Neural cell (in vitro differentiated cells): ENCODE data around the gene ARID1A. TPM values are rescaled to one million over a fixed set of nuclear protein-coding genes. Genes with fewer than 3 reads are reported as not detected.
A peak's percentile ranks its signal among the peaks of the same experiment; 100 is the strongest.

ENCODE experiments used
- H2AFZ ChIP-seq: fragments of 200-600, 300-800 bp; sonication (generic), shearing (Covaris generic); 2 replicates; pipeline ENCODE4 v1.6.0; 2014; ENCODE audit warnings: low read depth, mild to moderate bottlenecking, antibody characterized with exemption, low read length, moderate library complexity
- H3F3A ChIP-seq: fragments of 200-600 bp; shearing (Covaris generic); 2 replicates; pipeline ENCODE4 v1.6.1; 2016; ENCODE audit warnings: mild to moderate bottlenecking, moderate library complexity, mixed read lengths, antibody characterized with exemption, low read length; ENCODE audit not compliant: insufficient read depth, poor library complexity, severe bottlenecking
- H3K27ac ChIP-seq: fragments of 200-600, 300-800 bp; sonication (generic), shearing (Covaris generic); 2 replicates; pipeline ENCODE4 v1.5.1; 2014; ENCODE audit warnings: mild to moderate bottlenecking, low read length, moderate library complexity
- H3K27me3 ChIP-seq: fragments of 300-800, 200-600 bp; sonication (generic), shearing (Covaris generic); 2 replicates; pipeline ENCODE4 v1.6.0; 2014; ENCODE audit warnings: mild to moderate bottlenecking, low read depth, low read length, moderate library complexity; ENCODE audit not compliant: insufficient read depth
- H3K36me3 ChIP-seq: fragments of 300-800, 200-600 bp; sonication (generic), shearing (Covaris generic); 2 replicates; pipeline ENCODE4 v1.5.1; 2014; ENCODE audit warnings: mild to moderate bottlenecking, antibody characterized with exemption, low read length, moderate library complexity; ENCODE audit not compliant: insufficient read depth
- H3K4me2 ChIP-seq: fragments of 300-800, 200-600 bp; sonication (generic), shearing (Covaris generic); 2 replicates; pipeline ENCODE4 v1.6.0; 2014; ENCODE audit warnings: mild to moderate bottlenecking, low read length
- H3K4me3 ChIP-seq: fragments of 300-800, 200-600 bp; sonication (generic), shearing (Covaris generic); 2 replicates; pipeline ENCODE4 v1.5.1; 2014; ENCODE audit warnings: mild to moderate bottlenecking, low read length, moderate library complexity
- H3K79me2 ChIP-seq: fragments of 200-600 bp; shearing (Covaris generic); replicated peaks from 2 replicates; pipeline ENCODE4 v1.6.0; 2014; ENCODE audit warnings: mild to moderate bottlenecking, low read length, moderate library complexity; ENCODE audit not compliant: insufficient read depth
- H3K9ac ChIP-seq: fragments of 300-800, 200-600 bp; sonication (generic), shearing (Covaris generic); 2 replicates; pipeline ENCODE4 v1.6.1; 2016; ENCODE audit warnings: mild to moderate bottlenecking, low read length, mixed read lengths
- H3K9me2 ChIP-seq: fragments of 200-600 bp; shearing (Covaris generic); 2 replicates; pipeline ENCODE4 v1.6.1; 2016; ENCODE audit warnings: mild to moderate bottlenecking, low read length, mixed read lengths; ENCODE audit not compliant: insufficient read depth
- H3K9me3 ChIP-seq: fragments of 200-600, 300-800 bp; sonication (generic), shearing (Covaris generic); 2 replicates; pipeline ENCODE4 v1.6.1; 2016; ENCODE audit warnings: mild to moderate bottlenecking, mixed run types, low read length, moderate library complexity, mixed read lengths
- H4K20me1 ChIP-seq: fragments of 200-600 bp; shearing (Covaris generic); 2 replicates; pipeline ENCODE4 v1.6.1; 2016; ENCODE audit warnings: mild to moderate bottlenecking, mixed run types; ENCODE audit not compliant: insufficient read depth
- CTCF ChIP-seq: fragments of 450-650 bp; IDR thresholded peaks from 2 replicates; pipeline ENCODE4 v1.5.1; 2014; ENCODE audit warnings: antibody characterized with exemption, mild to moderate bottlenecking, moderate library complexity; ENCODE audit not compliant: poor library complexity, severe bottlenecking
- EP300 ChIP-seq: fragments of 450-650 bp; conservative IDR thresholded peaks from 2 replicates; pipeline ENCODE4 v1.6.1; 2014; ENCODE audit warnings: antibody characterized with exemption, mild to moderate bottlenecking, moderate library complexity; ENCODE audit not compliant: poor library complexity, severe bottlenecking
- EZH2 ChIP-seq: fragments of 200-600, 300-800 bp; shearing (Covaris generic), sonication (generic); IDR thresholded peaks from 2 replicates; pipeline ENCODE4 v1.6.1; 2014; ENCODE audit warnings: antibody characterized with exemption, low read length, borderline replicate concordance, mild to moderate bottlenecking; ENCODE audit not compliant: insufficient read depth, poor library complexity, severe bottlenecking
- MXI1 ChIP-seq: fragments of 450-650 bp; conservative IDR thresholded peaks from 2 replicates; pipeline ENCODE4 v1.6.1; 2014; ENCODE audit warnings: antibody characterized with exemption, mild to moderate bottlenecking; ENCODE audit not compliant: poor library complexity, severe bottlenecking
- POLR2AphosphoS5 ChIP-seq: IDR thresholded peaks from 2 replicates; pipeline ENCODE4 v1.6.1; 2012
- RAD21 ChIP-seq: fragments of 450-650 bp; conservative IDR thresholded peaks from 2 replicates; pipeline ENCODE4 v1.6.1; 2014; ENCODE audit warnings: antibody characterized with exemption, mild to moderate bottlenecking, moderate library complexity
- REST ChIP-seq: IDR thresholded peaks from 2 replicates; pipeline ENCODE4 v1.6.1; 2012; ENCODE audit warnings: borderline replicate concordance
- SMC3 ChIP-seq: fragments of 450-650 bp; conservative IDR thresholded peaks from 2 replicates; pipeline ENCODE4 v1.6.1; 2014; ENCODE audit warnings: antibody characterized with exemption, mild to moderate bottlenecking, moderate library complexity; ENCODE audit not compliant: poor library complexity
- TAF1 ChIP-seq: IDR thresholded peaks from 2 replicates; pipeline ENCODE4 v1.6.1; 2012; ENCODE audit warnings: low read depth
- polyA plus RNA-seq: library from polyadenylated mRNA; depleted of rRNA; stranded (reverse); fragments of >200 nt; gene quantifications from 2 replicates; pipeline ENCODE4 v1.2.3, GENCODE V29; 2014

Gene ARID1A
- polyA plus RNA-seq, 1 donor from 2014 or later, result 13.2 TPM

- H3K27me3 ChIP-seq, result no peaks in the 10 kb centered on the region
- H3K4me3 ChIP-seq, result peak overlapping the region; percentile 91
- peak overlapping the region; percentile 94 for H3K9ac ChIP-seq
- H2AFZ ChIP-seq, result peak overlapping the region; percentile 98
- H3K4me2 ChIP-seq, result peak overlapping the region; percentile 97
- no peaks in the 10 kb centered on the region for H3K9me2 ChIP-seq
- no peaks in the 10 kb centered on the region for H3K9me3 ChIP-seq
- TF ChIP-seq MXI1 (no peak), POLR2AphosphoS5 (no peak), TAF1 (no peak), EP300 (no peak), SMC3 (no peak), EZH2 (no peak), CTCF (no peak), REST (no peak), RAD21 (no peak)
- H3K79me2 ChIP-seq, result no peaks in the 10 kb centered on the region
- H3F3A ChIP-seq, result no peaks in the 10 kb centered on the region
- peak overlapping the region; percentile 96 for H3K27ac ChIP-seq
- peaks cover 5% of the 10 kb centered on the region for H3K36me3 ChIP-seq
- H4K20me1 ChIP-seq, result no peaks in the 10 kb centered on the region
Measured at GRCh38 chr1:26788515-26788785, 92.6 kb downstream of the ARID1A start.

DNA sequence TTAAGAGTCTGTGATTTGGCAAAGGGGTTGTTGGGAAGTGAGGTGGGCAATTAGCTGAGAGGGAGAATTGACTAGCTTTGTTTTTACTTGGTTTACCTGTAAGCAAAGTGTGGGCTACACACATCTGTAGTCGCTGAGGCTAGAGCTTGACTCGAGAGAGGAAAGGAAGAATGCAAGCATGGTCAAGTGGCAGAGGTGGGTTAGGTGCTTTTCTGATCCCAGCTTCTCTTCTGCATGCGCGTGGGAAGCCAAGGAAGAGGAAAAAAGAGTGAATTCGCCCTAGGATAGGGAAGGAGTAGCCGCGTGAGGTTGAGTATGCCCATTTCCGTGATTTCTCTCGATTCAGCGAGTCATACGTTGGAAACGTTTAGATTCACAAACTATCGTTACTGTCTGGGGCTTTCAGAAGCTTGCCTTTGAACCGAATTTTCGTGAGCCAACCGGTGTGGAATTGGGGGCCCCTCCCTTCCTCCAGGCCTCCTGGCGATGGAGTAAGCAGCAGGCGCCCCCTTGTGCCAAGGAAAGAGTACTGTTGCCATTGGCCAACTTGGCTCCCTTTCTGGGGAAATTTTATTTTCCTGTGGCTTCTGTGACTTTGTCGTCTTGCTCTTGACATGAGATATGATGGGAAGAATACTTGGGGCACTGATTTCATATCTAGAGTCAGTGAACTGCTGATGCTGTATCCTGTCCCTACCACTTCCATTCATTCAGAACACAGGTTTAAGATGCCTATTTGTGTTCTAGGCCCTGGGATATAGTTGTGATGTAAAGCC lies 93.2 kb downstream of the ARID1A start:
- no peaks in the 10 kb centered on the region for H3K9me3 ChIP-seq
- H2AFZ ChIP-seq, result no peak overlapping the region
- H3K4me3 ChIP-seq, result peak overlapping the region; percentile 91
- H3K79me2 ChIP-seq, result no peaks in the 10 kb centered on the region
- peak overlapping the region; percentile 97 for H3K4me2 ChIP-seq
- no peaks in the 10 kb centered on the region for H3K27me3 ChIP-seq
- H3K9me2 ChIP-seq, result no peaks in the 10 kb centered on the region
- peaks cover 5% of the 10 kb centered on the region for H3K36me3 ChIP-seq
- no peaks in the 10 kb centered on the region for H4K20me1 ChIP-seq
- TF ChIP-seq POLR2AphosphoS5, result no peak
- peak; percentile 95 for TF ChIP-seq SMC3
- TF ChIP-seq MXI1, result peak; percentile 50
- TF ChIP-seq RAD21, result peak; percentile 97
- TF ChIP-seq REST, result no peak
- no peak for TF ChIP-seq EP300
- TF ChIP-seq EZH2, result no peak
- no peak for TF ChIP-seq TAF1
- peak; percentile 97 for TF ChIP-seq CTCF
- H3K27ac ChIP-seq, result peak overlapping the region; percentile 96
- peak overlapping the region; percentile 94 for H3K9ac ChIP-seq
- no peaks in the 10 kb centered on the region for H3F3A ChIP-seq
